Measurements from ENCODE around the gene PAX6.

Gene PAX6

DNA sequence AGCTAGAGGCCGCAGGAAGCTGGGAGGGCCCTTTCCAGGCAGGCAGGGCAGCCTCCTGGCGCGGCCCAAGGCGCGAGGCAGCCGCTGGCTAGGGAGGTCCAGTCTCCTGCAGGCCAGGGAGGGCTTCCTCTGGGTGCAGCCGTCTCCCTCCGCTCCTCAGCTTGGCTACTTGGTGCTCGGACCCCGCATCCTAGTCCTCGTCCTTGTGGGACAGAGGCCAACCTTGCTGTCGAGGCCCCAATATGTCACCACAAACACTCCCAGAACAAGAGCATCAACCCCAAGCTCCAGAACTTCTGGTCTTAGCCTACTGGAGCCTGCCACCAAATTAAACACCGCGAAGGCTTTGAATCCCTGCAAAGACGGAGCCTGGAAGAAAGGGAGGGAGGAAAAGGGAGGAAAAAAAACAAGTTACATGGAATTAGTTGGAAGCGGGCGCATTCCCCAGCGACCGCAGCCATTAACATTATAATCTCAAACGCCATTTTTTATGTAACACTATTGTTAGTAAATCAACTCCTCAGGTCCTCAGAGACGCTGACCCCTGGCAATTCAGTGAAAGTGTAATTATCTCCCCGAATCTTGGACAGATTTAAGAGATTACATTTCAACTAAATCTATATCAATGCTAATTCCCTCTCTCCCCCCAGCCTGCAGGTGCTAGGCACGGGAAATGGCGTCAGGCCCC, 12.7 kb upstream of the PAX6 start:
- TF ChIP-seq, protein P1, sequence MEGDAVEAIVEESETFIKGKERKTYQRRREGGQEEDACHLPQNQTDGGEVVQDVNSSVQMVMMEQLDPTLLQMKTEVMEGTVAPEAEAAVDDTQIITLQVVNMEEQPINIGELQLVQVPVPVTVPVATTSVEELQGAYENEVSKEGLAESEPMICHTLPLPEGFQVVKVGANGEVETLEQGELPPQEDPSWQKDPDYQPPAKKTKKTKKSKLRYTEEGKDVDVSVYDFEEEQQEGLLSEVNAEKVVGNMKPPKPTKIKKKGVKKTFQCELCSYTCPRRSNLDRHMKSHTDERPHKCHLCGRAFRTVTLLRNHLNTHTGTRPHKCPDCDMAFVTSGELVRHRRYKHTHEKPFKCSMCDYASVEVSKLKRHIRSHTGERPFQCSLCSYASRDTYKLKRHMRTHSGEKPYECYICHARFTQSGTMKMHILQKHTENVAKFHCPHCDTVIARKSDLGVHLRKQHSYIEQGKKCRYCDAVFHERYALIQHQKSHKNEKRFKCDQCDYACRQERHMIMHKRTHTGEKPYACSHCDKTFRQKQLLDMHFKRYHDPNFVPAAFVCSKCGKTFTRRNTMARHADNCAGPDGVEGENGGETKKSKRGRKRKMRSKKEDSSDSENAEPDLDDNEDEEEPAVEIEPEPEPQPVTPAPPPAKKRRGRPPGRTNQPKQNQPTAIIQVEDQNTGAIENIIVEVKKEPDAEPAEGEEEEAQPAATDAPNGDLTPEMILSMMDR (IDR thresholded peaks at IDR 0.05; ENCODE audit: borderline replicate concordance, control extremely low read depth, extremely low read depth, insufficient read depth, missing control alignments) = no peak
- DNase-seq (ENCODE audit: low spot score) = peak; percentile 16
- in situ Hi-C loops (cut with MboI; ENCODE audit: low sequenced_read_pairs, unreplicated experiment) = no loop called here

DNA sequence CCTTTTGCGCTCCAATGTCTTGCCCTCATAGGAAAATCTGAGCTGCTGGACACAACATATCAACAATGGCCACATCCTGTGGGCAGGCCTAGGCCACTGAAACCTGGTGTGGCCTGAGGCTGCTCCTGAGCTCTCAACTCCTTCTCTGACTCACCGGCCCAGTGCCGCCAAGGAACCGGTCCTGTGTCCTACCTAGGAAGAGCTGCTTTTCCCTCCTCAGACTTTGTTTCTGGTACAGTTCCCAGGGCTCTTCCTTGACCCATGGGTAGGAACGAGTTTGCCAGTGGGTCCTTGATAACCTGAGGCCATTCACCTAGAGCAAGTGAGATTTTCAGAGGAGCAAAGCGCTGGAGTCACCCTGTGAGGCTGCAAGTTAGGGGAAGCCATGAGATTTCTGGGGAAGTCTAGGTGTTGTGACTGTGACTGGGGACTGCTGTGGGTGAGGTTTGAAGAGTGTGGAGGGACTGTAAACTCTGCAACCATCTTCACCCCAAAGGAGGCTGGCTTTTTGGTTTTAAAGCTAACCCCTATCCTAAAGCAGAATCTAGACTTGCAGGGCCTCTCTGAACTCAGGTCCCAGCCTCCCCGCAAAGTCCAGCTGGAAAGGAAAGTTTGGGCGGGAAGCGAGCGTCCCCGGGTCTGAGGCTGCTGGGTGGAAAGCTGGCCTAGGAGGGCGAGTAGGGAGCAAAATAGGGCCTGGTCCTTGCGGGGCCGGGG, 12.0 kb upstream of the PAX6 start:
- TF ChIP-seq, protein P1 (IDR thresholded peaks at IDR 0.05; ENCODE audit: borderline replicate concordance, control extremely low read depth, extremely low read depth, insufficient read depth, missing control alignments) = no peak
- in situ Hi-C loops (cut with MboI; ENCODE audit: low sequenced_read_pairs, unreplicated experiment) = no loop called here
- DNase-seq (ENCODE audit: low spot score) = peak; percentile 12

DNA sequence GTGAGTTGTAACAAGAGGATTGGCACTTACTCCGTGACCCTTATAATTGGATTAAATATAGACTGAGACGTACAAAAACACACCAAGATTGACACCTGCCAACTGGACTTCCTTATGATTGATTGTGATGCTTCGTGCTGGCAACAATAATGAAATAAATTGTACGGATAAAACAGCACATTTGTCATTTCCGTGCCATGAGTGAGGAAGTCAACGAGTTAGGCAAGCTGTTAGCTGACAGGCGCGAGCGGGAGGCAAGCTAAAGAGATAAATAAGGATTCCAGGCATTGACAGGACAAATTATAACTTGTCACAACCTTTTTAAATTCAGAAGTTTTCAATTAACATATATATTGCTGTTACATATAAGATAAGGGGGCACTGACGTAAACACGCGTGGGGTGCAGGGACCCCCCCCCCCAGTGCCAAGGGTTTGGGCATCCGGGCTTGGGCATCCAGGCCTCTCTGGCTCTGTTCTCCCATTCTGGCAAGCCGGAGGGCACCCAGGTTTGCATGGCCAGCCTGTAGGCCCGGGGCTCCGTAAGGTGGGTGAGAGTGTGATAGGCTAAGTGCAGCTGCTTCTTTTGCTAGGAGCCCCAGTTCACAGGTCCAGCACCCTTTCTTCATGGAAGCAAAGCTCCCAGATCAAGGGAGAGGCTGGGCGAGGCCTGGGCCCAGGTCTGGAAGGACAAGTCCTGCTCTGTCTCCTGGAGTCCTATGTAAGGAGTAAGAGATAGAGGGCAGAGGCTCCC, 11.2 kb upstream of the PAX6 start:
- TF ChIP-seq, protein P1 (IDR thresholded peaks at IDR 0.05; ENCODE audit: borderline replicate concordance, control extremely low read depth, extremely low read depth, insufficient read depth, missing control alignments) = no peak
- in situ Hi-C loops (cut with MboI; ENCODE audit: low sequenced_read_pairs, unreplicated experiment) = no loop called here
- peak; percentile 13 for DNase-seq (ENCODE audit: low spot score)

DNA sequence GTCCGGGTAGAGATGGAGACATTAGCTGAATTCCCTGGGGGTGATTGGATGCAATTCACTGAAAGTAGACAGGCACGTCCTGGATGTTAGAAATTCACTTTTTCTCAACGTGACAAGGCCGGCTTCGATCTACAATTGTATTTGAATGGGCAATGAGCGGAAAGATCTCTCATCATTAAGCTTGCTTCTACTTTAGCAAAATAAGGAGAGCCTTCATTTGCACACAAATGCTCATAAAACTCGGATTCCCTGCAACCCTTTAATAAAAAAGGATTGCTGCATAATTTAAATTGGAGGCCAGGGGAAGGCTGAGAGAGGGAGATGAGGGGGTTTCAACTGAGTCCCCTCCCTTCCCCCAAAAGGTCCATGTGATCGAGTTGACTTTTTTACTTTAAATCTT, 10.6 kb upstream of the PAX6 start:
- in situ Hi-C loops (cut with MboI; ENCODE audit: low sequenced_read_pairs, unreplicated experiment) = no loop called here
- TF ChIP-seq, protein P1 (IDR thresholded peaks at IDR 0.05; ENCODE audit: borderline replicate concordance, control extremely low read depth, extremely low read depth, insufficient read depth, missing control alignments) = no peak
- DNase-seq (ENCODE audit: low spot score) = no peak

DNA sequence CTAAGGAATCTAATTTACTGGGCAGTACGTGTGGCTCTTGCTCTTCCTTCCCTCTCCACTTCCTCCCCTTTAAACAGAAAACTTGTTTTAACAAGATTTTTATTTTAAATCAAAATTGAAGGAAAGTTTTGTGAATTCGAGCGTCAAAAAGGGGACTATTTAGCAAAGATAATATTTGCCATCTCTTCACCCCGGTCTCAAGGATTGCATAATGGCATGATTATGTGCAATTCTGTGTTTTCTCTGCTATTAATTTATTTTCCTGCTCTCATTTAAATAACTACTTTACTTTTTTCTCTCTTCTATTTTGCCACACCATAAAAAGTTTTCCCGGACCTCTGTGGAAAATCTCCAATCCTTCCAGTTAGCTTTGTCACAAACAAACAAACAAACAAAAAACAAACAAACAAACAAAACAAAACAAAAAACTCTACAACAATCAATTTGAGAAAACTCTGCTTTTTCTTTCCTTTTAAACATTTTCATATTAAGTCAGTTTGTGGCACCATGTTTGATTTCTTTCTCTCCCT, 10.2 kb upstream of the PAX6 start:
- TF ChIP-seq, protein P1 (IDR thresholded peaks at IDR 0.05; ENCODE audit: borderline replicate concordance, control extremely low read depth, extremely low read depth, insufficient read depth, missing control alignments) = no peak
- DNase-seq (ENCODE audit: low spot score) = no peak
- in situ Hi-C loops (cut with MboI; ENCODE audit: low sequenced_read_pairs, unreplicated experiment) = no loop called here

DNA sequence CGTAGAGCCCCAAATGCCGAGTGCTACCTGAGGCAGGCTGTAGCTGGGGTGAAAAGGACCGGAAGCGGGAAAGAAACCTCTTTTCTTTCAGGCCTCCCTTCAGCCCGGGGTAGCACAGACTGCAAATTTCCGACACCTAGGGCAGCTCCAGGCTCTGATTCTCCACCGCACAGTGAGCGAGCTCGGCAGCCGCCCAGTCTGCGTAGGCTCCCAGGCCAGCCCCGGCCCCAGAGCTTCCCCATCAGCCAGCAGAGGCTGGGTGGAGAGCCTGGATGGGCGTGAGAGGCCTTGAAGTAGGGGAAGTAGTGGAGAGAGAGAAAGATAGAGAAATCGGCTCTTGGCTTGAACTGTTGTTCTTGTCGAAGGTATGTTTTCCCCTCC, 9.3 kb upstream of the PAX6 start:
- peak; percentile 24 for DNase-seq (ENCODE audit: low spot score)
- in situ Hi-C loops (cut with MboI; ENCODE audit: low sequenced_read_pairs, unreplicated experiment) = no loop called here
- TF ChIP-seq, protein P1 (IDR thresholded peaks at IDR 0.05; ENCODE audit: borderline replicate concordance, control extremely low read depth, extremely low read depth, insufficient read depth, missing control alignments) = no peak
